ENCODE data around the gene LSS. TPM values are rescaled to one million over a fixed set of nuclear protein-coding genes. Genes with fewer than 3 reads are reported as not detected.

Gene LSS
- total RNA-seq, 6 donors from 2014 or later, result 71.7 to 266 (median 135) TPM

- H3K27me3 ChIP-seq, result no peaks in the 10 kb centered on the region
- H3K4me3 ChIP-seq, result no peak overlapping the region
- peaks cover 0 to 7% (median 0%) of the 10 kb centered on the region in 4 donors for H3K4me1 ChIP-seq
- 93 to 97% methylated on average over 11 to 12 of the region's 12 CpGs for WGBS, 2 donors
- DNase-seq (peak in 1 of 2 donors; percentile 62), ATAC-seq (ENCODE audit: low FRiP score in 2 of 2) (no peak)
- TF ChIP-seq CTCF (IDR thresholded peaks at IDR 0.05), result no peak
- no peak for TF ChIP-seq POLR2AphosphoS5 (IDR thresholded peaks at IDR 0.05)
- no peak for TF ChIP-seq EP300 (IDR thresholded peaks at IDR 0.05)
- no peak for TF ChIP-seq POLR2A (IDR thresholded peaks at IDR 0.05)
- H3K27ac ChIP-seq, result no peak overlapping the region
- H3K9me3 ChIP-seq, result no peaks in the 10 kb centered on the region
- H3K36me3 ChIP-seq, result peaks cover 0 to 7% (median 2%) of the 10 kb centered on the region in 4 donors
Measured at GRCh38 chr21:46159390-46159789, 69.2 kb downstream of the LSS start.

- DNase-seq (no peak), ATAC-seq (ENCODE audit: low FRiP score in 2 of 2) (no peak)
- Histone ChIP-seq H3K27me3 (no peaks in the 10 kb centered on the region), H3K27ac (no peak overlapping the region), H3K4me3 (no peak overlapping the region), H3K36me3 (peaks cover 0 to 7% (median 2%) of the 10 kb centered on the region in 4 donors), H3K9me3 (no peaks in the 10 kb centered on the region), H3K4me1 (peaks cover 0 to 7% (median under 1%) of the 10 kb centered on the region in 4 donors)
- 86 to 96% methylated on average over 7 to 10 of the region's 10 CpGs for WGBS, 2 donors
- TF ChIP-seq POLR2A (IDR thresholded peaks at IDR 0.05), result no peak
- TF ChIP-seq POLR2AphosphoS5 (IDR thresholded peaks at IDR 0.05), result no peak
- no peak for TF ChIP-seq CTCF (IDR thresholded peaks at IDR 0.05)
- TF ChIP-seq EP300 (IDR thresholded peaks at IDR 0.05), result no peak
Measured at GRCh38 chr21:46158666-46159300, 69.8 kb downstream of the LSS start.

- DNase-seq (peak; percentile 17 to 59), ATAC-seq (ENCODE audit: low FRiP score in 2 of 2) (no peak)
- H3K27ac ChIP-seq, result no peak overlapping the region
- TF ChIP-seq CTCF (IDR thresholded peaks at IDR 0.05) (no peak), EP300 (IDR thresholded peaks at IDR 0.05) (no peak), POLR2A (IDR thresholded peaks at IDR 0.05) (no peak), POLR2AphosphoS5 (IDR thresholded peaks at IDR 0.05) (no peak)
- peaks cover 0 to 14% (median 8%) of the 10 kb centered on the region in 4 donors for H3K4me1 ChIP-seq
- H3K9me3 ChIP-seq, result no peaks in the 10 kb centered on the region
- H3K36me3 ChIP-seq, result peaks cover 0 to 7% (median 2%) of the 10 kb centered on the region in 4 donors
- H3K27me3 ChIP-seq, result no peaks in the 10 kb centered on the region
- WGBS, 2 donors, result 79 to 95% methylated on average over 10 to 15 of the region's 15 CpGs
- no peak overlapping the region for H3K4me3 ChIP-seq
Measured at GRCh38 chr21:46157987-46158451, 70.6 kb downstream of the LSS start.

- Histone ChIP-seq H3K27me3 (no peaks in the 10 kb centered on the region), H3K27ac (no peak overlapping the region), H3K36me3 (peaks cover 0 to 7% (median 2%) of the 10 kb centered on the region in 4 donors), H3K4me3 (no peak overlapping the region), H3K9me3 (no peaks in the 10 kb centered on the region), H3K4me1 (peaks cover 0 to 16% (median 12%) of the 10 kb centered on the region in 4 donors)
- 94 to 95% methylated on average over 12 of the region's 12 CpGs for WGBS, 2 donors
- TF ChIP-seq CTCF (IDR thresholded peaks at IDR 0.05), result no peak
- TF ChIP-seq EP300 (IDR thresholded peaks at IDR 0.05), result no peak
- TF ChIP-seq POLR2A (IDR thresholded peaks at IDR 0.05), result no peak
- TF ChIP-seq POLR2AphosphoS5 (IDR thresholded peaks at IDR 0.05), result no peak
- ATAC-seq (ENCODE audit: low FRiP score in 2 of 2) (no peak), DNase-seq (no peak)
Measured at GRCh38 chr21:46157396-46157986, 71.1 kb downstream of the LSS start.
